GM18909 (cell line): Measurements from ENCODE around the gene DPEP2.
"Not testable (repeated sequence)": the region's sequence is repeated elsewhere in the genome, so short reads cannot be mapped to it uniquely, and the experiment has no call there.

Source experiments
- ATAC-seq: cut with Tn5 transposase; IDR thresholded peaks from one replicate; pipeline ENCODE4 v1.9.1; 2021; ENCODE audit warnings: mild to moderate bottlenecking; ENCODE audit not compliant: unreplicated experiment, poor library complexity

The DPEP2 gene

GRCh38 chr16:67998779-67999688 is at the start of gene DPEP2:
Gene DPEP2, minus strand, starts transcription at chr16:67999484. Its CDS starts 6,272 bp downstream, at chr16:67993212.
- ATAC-seq, result not testable (repeated sequence)

GRCh38 chr16:68047987-68048386 is 48.7 kb upstream of the DPEP2 start:
- ATAC-seq, result no peak

- no peak for ATAC-seq
These were observed 46.8 kb upstream of the DPEP2 start for GRCh38 chr16:68046106-68046505.

- no peak for ATAC-seq
These were observed 42.5 kb upstream of the DPEP2 start for GRCh38 chr16:68041783-68042182.

- peak; percentile 79 for ATAC-seq
These were observed 41.4 kb upstream of the DPEP2 start for GRCh38 chr16:68040506-68041288.

GRCh38 chr16:68037841-68038597 is 38.7 kb upstream of the DPEP2 start:
- no peak for ATAC-seq

GRCh38 chr16:68035227-68035626 is 35.9 kb upstream of the DPEP2 start:
- no peak for ATAC-seq

- ATAC-seq, result no peak
These were observed 33.8 kb upstream of the DPEP2 start for GRCh38 chr16:68033101-68033500.

- no peak for ATAC-seq
These were observed 32.7 kb upstream of the DPEP2 start for GRCh38 chr16:68031951-68032350.

GRCh38 chr16:68030108-68030507 is 30.8 kb upstream of the DPEP2 start:
- ATAC-seq, result not testable (repeated sequence)

- ATAC-seq, result no peak
These were observed 29.7 kb upstream of the DPEP2 start for GRCh38 chr16:68028996-68029395.

GRCh38 chr16:68022728-68023537 is 23.6 kb upstream of the DPEP2 start, which contains the start of the genes DDX28 and DUS2:
Gene DDX28, minus strand, starts transcription at chr16:68023232. Its CDS starts 30 bp downstream, at chr16:68023202.
Gene DUS2, plus strand, starts transcription at chr16:68023284. Its CDS starts 14,740 bp downstream, at chr16:68038024.
- peak; percentile 76 for ATAC-seq

GRCh38 chr16:68022278-68022727 is 23.0 kb upstream of the DPEP2 start:
- peak; percentile 7 for ATAC-seq

- no peak for ATAC-seq
These were observed 22.2 kb upstream of the DPEP2 start for GRCh38 chr16:68021490-68021889.

- ATAC-seq, result no peak
These were observed 19.9 kb upstream of the DPEP2 start for GRCh38 chr16:68019167-68019680.

GRCh38 chr16:68015681-68016080 is 16.4 kb upstream of the DPEP2 start, which contains the start of gene DPEP2NB:
Gene DPEP2NB, minus strand, starts transcription at chr16:68015911. Its CDS starts 141 bp downstream, at chr16:68015770.
- no peak for ATAC-seq

- ATAC-seq, result no peak
These were observed 14.2 kb upstream of the DPEP2 start for GRCh38 chr16:68013440-68013839.

- not testable (repeated sequence) for ATAC-seq
These were observed 10.6 kb upstream of the DPEP2 start for GRCh38 chr16:68009872-68010271.

- no peak for ATAC-seq
These were observed 10.0 kb upstream of the DPEP2 start for GRCh38 chr16:68009157-68009735.
